ENCODE results near the gene AVP.
"Not testable (repeated sequence)": the region's sequence is repeated elsewhere in the genome, so short reads cannot be mapped to it uniquely, and the experiment has no call there.

The AVP gene

DNA sequence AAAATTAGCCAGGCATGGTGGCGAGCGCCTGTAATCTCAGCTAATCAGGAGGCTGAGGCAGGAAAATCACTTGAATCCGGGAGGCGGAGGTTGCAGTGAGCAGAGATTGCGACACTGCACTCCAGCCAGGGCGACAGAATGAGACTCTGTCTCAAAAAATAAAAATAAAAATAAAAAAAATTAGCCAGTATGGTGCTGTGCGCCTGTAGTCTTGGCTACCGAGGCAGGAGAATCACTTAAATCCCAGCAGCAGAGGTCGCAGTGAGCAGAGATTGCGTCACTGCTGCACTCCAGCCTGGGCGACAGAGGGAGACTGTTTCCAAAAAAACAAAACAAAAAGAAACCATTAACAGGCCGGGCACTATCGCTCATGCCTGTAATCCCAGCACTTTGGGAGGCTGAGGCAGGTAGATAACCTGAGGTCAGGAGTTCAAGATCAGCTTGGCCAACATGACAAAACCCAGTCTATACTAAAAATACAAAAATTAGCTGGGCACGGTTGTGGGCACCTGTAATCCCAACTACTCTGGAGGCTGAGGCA, 33.4 kb upstream of the AVP start:
- TF ChIP-seq, protein P1, sequence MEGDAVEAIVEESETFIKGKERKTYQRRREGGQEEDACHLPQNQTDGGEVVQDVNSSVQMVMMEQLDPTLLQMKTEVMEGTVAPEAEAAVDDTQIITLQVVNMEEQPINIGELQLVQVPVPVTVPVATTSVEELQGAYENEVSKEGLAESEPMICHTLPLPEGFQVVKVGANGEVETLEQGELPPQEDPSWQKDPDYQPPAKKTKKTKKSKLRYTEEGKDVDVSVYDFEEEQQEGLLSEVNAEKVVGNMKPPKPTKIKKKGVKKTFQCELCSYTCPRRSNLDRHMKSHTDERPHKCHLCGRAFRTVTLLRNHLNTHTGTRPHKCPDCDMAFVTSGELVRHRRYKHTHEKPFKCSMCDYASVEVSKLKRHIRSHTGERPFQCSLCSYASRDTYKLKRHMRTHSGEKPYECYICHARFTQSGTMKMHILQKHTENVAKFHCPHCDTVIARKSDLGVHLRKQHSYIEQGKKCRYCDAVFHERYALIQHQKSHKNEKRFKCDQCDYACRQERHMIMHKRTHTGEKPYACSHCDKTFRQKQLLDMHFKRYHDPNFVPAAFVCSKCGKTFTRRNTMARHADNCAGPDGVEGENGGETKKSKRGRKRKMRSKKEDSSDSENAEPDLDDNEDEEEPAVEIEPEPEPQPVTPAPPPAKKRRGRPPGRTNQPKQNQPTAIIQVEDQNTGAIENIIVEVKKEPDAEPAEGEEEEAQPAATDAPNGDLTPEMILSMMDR (IDR thresholded peaks at IDR 0.05; ENCODE audit: low read depth, low read length, missing control alignments), result peak; percentile 62
- peak; percentile 55 for DNase-seq (ENCODE audit: extremely low read depth, low read depth)
- H3K4me3 ChIP-seq (replicated peaks; ENCODE audit: low read depth, low read length), result not testable (repeated sequence)

DNA sequence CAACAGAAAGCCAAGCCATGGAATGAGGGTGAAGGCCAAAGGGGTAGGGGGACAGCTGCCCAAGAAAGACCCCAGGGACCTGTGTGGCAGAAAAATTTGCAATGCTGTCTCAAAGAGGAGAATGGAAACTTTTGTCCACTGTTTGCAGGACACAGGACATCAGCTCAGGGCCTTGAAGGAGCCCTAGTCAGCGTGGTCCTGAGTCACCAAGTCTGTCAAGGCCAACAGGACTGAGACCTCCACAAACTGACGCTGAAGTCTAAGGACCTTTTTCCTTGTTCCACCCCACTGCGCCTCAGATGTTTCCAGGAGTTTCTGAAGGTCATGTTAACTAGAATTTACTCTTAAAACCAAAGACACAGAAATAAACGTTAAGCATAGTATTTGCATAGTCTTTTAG, 31.8 kb upstream of the AVP start:
- no peak overlapping the region for H3K4me3 ChIP-seq (replicated peaks; ENCODE audit: low read depth, low read length)
- no peak for DNase-seq (ENCODE audit: extremely low read depth, low read depth)
- TF ChIP-seq, protein P1 (IDR thresholded peaks at IDR 0.05; ENCODE audit: low read depth, low read length, missing control alignments), result no peak

DNA sequence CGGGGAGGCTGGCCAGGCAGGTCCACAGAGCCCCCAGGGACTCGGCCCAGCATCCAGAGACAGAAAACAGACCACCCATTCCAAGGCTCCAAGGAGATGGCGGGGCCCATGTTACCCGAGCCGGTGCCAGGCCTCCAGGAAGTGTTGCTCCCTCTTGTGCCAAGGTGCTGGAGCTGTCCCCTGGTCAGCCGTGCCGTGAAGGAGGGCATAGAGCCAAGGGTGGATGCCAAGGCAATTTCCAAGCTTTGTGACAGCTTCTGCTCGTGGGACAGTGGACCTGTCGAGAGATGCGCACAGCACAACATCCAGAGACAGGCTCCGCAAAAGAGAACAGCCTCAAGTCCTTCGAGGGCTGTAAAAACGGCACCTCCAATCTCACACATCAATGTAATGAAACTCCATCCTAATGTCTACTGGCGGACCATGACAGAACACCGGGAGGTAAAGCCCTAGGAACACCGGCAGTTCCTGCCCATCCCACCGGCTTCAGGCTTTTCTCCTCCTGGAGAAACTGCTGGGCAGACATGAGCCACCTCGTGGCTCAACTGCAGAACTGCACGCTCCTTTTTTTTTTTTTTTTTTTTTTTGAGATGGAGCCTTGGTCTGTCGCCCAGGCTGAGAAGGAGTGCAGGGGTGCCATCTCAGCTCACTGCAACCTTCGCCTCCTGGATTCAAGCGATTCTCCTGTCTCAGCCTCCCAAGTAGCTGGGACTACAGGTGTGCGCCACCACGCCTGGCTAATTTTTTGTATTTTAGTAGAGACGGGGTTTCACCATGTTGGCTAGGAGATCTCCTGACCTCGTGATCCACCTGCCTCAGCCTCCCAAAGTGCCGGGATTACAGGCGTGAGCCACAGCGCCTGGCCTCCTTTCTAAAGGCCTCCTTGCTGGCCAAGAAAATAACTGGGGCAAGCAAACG, 30.9 kb upstream of the AVP start:
- DNase-seq (ENCODE audit: extremely low read depth, low read depth), result no peak
- H3K4me3 ChIP-seq (replicated peaks; ENCODE audit: low read depth, low read length), result no peak overlapping the region
- TF ChIP-seq, protein P1 (IDR thresholded peaks at IDR 0.05; ENCODE audit: low read depth, low read length, missing control alignments), result peak; percentile 79

DNA sequence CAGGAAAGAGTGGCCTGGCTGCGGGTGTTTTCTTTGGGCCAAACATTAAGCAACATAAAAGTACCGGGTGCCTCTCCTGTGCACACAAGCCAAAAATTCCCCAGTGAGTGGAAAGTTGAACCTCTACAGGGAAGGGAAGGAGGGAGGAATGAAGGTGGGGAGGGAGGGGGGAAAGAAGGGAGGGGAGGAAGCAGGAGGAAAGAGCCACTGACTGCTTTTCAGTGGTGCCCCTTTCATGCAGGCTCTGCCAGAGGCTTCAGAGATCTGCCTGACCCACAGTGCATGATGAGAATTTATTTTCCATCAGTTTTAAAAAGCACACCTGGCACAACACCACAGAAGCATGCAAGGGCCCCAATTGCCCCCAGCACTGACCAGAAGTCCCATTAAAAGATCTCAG, 27.5 kb upstream of the AVP start:
- TF ChIP-seq, protein P1 (IDR thresholded peaks at IDR 0.05; ENCODE audit: low read depth, low read length, missing control alignments), result no peak
- H3K4me3 ChIP-seq (replicated peaks; ENCODE audit: low read depth, low read length), result no peak overlapping the region
- no peak for DNase-seq (ENCODE audit: extremely low read depth, low read depth)

DNA sequence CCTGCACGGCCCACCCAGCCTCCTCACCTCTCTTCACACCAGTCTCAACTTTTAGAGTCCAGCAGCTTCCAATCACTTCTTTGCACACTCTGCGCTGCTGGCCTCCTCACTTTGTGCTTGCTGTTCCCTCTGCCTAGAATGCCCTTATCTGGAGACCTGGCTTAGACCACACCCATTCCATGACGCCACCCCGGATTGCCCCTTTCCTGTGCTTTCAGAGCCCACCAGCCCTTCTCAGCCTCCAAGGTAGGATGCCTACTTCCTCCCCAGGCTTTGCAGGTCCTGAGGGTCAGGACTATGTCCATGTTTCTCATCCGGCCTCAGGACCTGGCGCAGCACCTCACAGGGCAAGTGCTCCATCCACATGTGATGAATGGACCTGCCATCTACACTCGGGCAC, 27.0 kb upstream of the AVP start:
- DNase-seq (ENCODE audit: extremely low read depth, low read depth), result no peak
- no peak overlapping the region for H3K4me3 ChIP-seq (replicated peaks; ENCODE audit: low read depth, low read length)
- TF ChIP-seq, protein P1 (IDR thresholded peaks at IDR 0.05; ENCODE audit: low read depth, low read length, missing control alignments), result no peak

DNA sequence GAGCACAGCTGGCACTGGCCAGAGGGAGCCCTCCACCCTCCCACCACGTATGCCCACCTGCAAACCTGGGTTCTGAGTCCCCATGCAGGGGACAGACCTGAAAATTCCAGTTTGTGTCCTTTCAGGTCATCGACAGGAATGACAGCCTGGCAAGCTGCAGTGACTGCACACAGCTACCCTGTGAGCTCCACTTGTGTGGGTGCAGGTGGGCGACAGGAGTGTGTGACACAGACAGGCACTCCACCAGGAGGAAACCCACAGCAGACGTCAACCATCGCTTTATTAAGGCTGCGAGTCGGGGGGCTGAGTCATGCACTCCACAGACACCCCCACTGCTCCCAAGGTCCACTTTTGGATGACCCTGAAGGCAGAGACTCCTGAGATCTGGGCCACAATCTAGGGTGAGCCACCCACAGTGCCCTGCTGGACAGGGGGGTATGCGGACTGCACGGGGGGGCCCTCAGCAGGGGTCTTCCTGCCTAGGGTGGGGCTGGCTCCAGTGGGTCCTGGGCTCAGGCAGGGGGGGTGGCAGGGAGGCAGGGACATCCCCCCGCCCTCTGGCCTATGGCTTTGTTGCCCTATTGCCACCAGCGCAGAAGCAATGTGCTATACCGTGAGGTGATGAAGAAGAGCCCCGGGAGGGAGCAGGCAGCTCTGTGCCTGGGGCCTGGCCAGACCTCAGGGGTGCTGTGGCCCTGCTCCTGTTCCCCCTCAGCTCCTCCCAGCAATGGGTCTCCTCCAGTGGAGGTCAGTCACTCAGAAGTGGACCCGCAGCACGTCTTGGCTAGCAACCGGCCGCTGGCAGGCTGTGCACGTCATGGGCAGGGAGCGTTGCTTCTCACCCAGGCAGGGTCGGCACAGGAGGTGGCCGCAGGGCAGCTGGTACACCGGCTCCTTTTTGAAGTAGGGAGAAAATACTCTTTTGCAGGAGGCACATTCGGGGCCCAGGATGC, 25.1 kb upstream of the AVP start:
- no peak for DNase-seq (ENCODE audit: extremely low read depth, low read depth)
- H3K4me3 ChIP-seq (replicated peaks; ENCODE audit: low read depth, low read length), result no peak overlapping the region
- TF ChIP-seq, protein P1 (IDR thresholded peaks at IDR 0.05; ENCODE audit: low read depth, low read length, missing control alignments), result no peak

Data from HFF-Myc (cell line).